MM.1S (cell line): ENCODE results near the gene SERPINB6.

Experiments
- DNase-seq: peaks from one replicate; pipeline ENCODE4 v3.0.0-alpha.2; 2015
- H2AFZ ChIP-seq: fragments of 300-600 bp; sonication (generic); 2 replicates; pipeline ENCODE4 v1.6.0; 2016; ENCODE audit warnings: antibody characterized with exemption, low read length
- H3F3A ChIP-seq: fragments of 300-600 bp; sonication (generic); 2 replicates; pipeline ENCODE4 v1.6.1; 2016; ENCODE audit warnings: mild to moderate bottlenecking, antibody characterized with exemption, low read length, moderate library complexity, mixed read lengths; ENCODE audit not compliant: insufficient read depth
- H3K27ac ChIP-seq: fragments of 300-600 bp; sonication (generic); 2 replicates; pipeline ENCODE4 v1.5.1; 2016; ENCODE audit warnings: mild to moderate bottlenecking, low read length
- H3K27me3 ChIP-seq: fragments of 300-600 bp; sonication (generic); replicated peaks from 2 replicates; pipeline ENCODE4 v1.6.0; 2016; ENCODE audit warnings: low read length; ENCODE audit not compliant: insufficient read depth
- H3K36me3 ChIP-seq: fragments of 300-600 bp; sonication (generic); replicated peaks from 2 replicates; pipeline ENCODE4 v1.6.1; 2016; ENCODE audit warnings: mild to moderate bottlenecking, low read length, mixed read lengths; ENCODE audit not compliant: insufficient read depth
- H3K4me1 ChIP-seq: fragments of 300-600 bp; sonication (generic); 2 replicates; pipeline ENCODE4 v1.6.1; 2016; ENCODE audit warnings: low read length, mixed read lengths
- H3K4me2 ChIP-seq: fragments of 300-600 bp; sonication (generic); 2 replicates; pipeline ENCODE4 v1.6.0; 2016; ENCODE audit warnings: low read depth, low read length
- H3K4me3 ChIP-seq: fragments of 300-600 bp; sonication (generic); 2 replicates; pipeline ENCODE4 v1.5.1; 2016; ENCODE audit warnings: low read length, mixed read lengths
- H3K79me2 ChIP-seq: fragments of 300-600 bp; sonication (generic); 2 replicates; pipeline ENCODE4 v1.6.1; 2016; ENCODE audit warnings: mixed run types, low read length, mixed read lengths
- H3K9ac ChIP-seq: fragments of 300-600 bp; sonication (generic); 2 replicates; pipeline ENCODE4 v1.6.1; 2016; ENCODE audit warnings: low read length, mixed read lengths
- H3K9me2 ChIP-seq: fragments of 300-600 bp; sonication (generic); replicated peaks from 2 replicates; pipeline ENCODE4 v1.6.1; 2016; ENCODE audit warnings: mild to moderate bottlenecking, low read length, mixed read lengths; ENCODE audit not compliant: insufficient read depth
- H3K9me3 ChIP-seq: fragments of 300-600 bp; sonication (generic); replicated peaks from 2 replicates; pipeline ENCODE4 v1.6.1; 2016; ENCODE audit warnings: mild to moderate bottlenecking, low read length, mixed read lengths; ENCODE audit not compliant: insufficient read depth
- H4K20me1 ChIP-seq: fragments of 300-600 bp; sonication (generic); 2 replicates; pipeline ENCODE4 v1.6.1; 2016; ENCODE audit warnings: mild to moderate bottlenecking, low read length, moderate library complexity, mixed read lengths; ENCODE audit not compliant: insufficient read depth
- CTCF ChIP-seq: fragments of 300-600 bp; sonication (generic); IDR thresholded peaks from 2 replicates; pipeline ENCODE4 v1.5.1; 2016; ENCODE audit warnings: antibody characterized with exemption, low read length, mixed read lengths
- EZH2 ChIP-seq: fragments of 300-600 bp; sonication (generic); optimal IDR thresholded peaks from 2 replicates; pipeline ENCODE3; 2017; ENCODE audit warnings: low read depth, mild to moderate bottlenecking, antibody characterized with exemption, low read length, mixed read lengths
- EZH2phosphoT487 ChIP-seq: fragments of 300-600 bp; sonication (generic); IDR thresholded peaks from 2 replicates; pipeline ENCODE4 v1.6.1; 2018; ENCODE audit warnings: antibody characterized with exemption, low read length

The SERPINB6 gene

DNA sequence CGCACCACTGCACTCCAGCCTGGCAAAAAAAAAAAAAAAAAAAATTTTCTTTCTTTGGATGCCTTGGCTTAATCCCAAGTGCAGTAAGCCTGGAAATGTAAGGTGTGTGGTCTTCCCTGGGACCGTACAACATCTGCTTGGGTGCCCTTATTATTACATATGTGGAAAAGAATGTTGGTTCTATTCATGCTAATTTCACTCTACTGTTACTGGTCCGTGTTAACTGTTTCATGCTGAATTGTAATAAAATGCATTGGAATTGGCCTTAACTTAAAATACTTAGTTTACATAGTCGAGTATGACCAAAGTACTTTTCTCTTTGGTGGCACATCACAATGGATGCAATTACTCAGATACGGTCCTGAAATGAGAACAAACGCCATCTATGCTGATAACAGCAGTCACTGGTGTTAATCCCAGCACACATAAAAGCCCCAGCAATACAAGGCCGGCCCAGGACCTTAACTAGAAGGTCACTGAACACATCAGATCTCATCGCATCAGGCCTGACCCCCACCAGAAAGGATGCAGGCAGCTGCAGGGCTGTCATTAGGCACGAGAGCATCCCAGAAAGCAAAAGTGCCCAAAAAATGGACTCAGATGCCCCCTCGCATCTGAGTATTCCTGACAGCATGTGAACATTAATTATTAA is 1.2 kb downstream of the SERPINB6 start:
- H3K9me2 ChIP-seq = no peaks in the 10 kb centered on the region
- DNase-seq = no peak
- no peak overlapping the region for H3K9ac ChIP-seq
- H3K9me3 ChIP-seq = no peaks in the 10 kb centered on the region
- H3K4me1 ChIP-seq = no peaks in the 10 kb centered on the region
- H3K4me2 ChIP-seq = peak overlapping the region; percentile 81; the same call in 1 of the 2 replicates
- no peaks in the 10 kb centered on the region for H3F3A ChIP-seq
- TF ChIP-seq EZH2phosphoT487 (no peak), CTCF (no peak), EZH2 (no peak)
- H3K27ac ChIP-seq = no peak overlapping the region
- H4K20me1 ChIP-seq = no peaks in the 10 kb centered on the region
- no peaks in the 10 kb centered on the region for H3K79me2 ChIP-seq
- no peaks in the 10 kb centered on the region for H3K27me3 ChIP-seq
- H3K36me3 ChIP-seq = no peaks in the 10 kb centered on the region
- H3K4me3 ChIP-seq = peak overlapping the region; percentile 55; the same call in 1 of the 2 replicates
- no peak overlapping the region for H2AFZ ChIP-seq

- Histone ChIP-seq H3K9ac (no peak overlapping the region), H3K4me3 (no peak overlapping the region), H3K4me2 (no peak overlapping the region), H3K79me2 (no peaks in the 10 kb centered on the region), H2AFZ (no peak overlapping the region), H3K36me3 (no peaks in the 10 kb centered on the region), H3K27ac (no peak overlapping the region), H3F3A (no peaks in the 10 kb centered on the region), H3K9me3 (no peaks in the 10 kb centered on the region), H3K9me2 (no peaks in the 10 kb centered on the region), H3K4me1 (no peaks in the 10 kb centered on the region), H4K20me1 (no peaks in the 10 kb centered on the region), H3K27me3 (no peaks in the 10 kb centered on the region)
- TF ChIP-seq CTCF (no peak), EZH2phosphoT487 (no peak), EZH2 (no peak)
- DNase-seq = no peak
These were observed 1.8 kb downstream of the SERPINB6 start for GRCh38 chr6:2969549-2969948.

DNA sequence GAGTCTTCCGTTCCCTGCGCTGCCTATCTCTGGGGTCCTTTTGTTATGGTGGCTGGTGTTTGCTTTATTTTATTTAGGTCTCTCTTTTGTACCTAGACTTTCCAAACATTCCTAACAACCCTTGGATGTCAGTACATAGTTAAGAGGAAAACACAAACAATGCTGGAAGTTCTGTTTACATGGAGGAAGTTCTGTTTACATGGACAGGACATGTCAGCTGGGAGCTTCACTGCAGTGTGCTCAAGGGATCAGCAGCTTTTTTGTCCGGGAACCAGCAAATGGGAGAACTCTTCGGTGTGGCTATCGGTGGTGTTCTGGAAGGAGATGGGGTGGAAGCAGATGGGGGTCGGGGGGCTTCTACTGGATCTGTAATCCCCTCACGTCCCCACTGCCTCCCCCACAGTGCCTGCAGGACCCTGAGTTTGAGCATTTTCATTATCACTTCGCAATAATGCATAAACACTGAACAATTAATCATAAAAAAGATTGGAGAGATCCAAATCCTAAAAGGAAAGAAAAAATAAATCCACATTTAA is 2.7 kb downstream of the SERPINB6 start:
- Histone ChIP-seq H3K27ac (no peak overlapping the region), H3F3A (no peaks in the 10 kb centered on the region), H3K36me3 (no peaks in the 10 kb centered on the region), H3K9ac (no peak overlapping the region), H2AFZ (no peak overlapping the region), H3K4me1 (no peaks in the 10 kb centered on the region), H3K79me2 (no peaks in the 10 kb centered on the region), H3K9me2 (no peaks in the 10 kb centered on the region), H3K4me3 (no peak overlapping the region), H3K4me2 (no peak overlapping the region), H3K9me3 (no peaks in the 10 kb centered on the region), H3K27me3 (no peaks in the 10 kb centered on the region), H4K20me1 (no peaks in the 10 kb centered on the region)
- no peak for DNase-seq
- TF ChIP-seq CTCF = no peak
- TF ChIP-seq EZH2 = no peak
- TF ChIP-seq EZH2phosphoT487 = no peak
